Activated T-cell treated with anti-CD3 and anti-CD28 coated beads, Interleukin-2, amount 50 U/mL, for 4 hours (primary cell): ENCODE results near the gene SLC25A21. TPM values are rescaled to one million over a fixed set of nuclear protein-coding genes. Genes with fewer than 3 reads are reported as not detected.
"Not testable (repeated sequence)": the region's sequence is repeated elsewhere in the genome, so short reads cannot be mapped to it uniquely, and the experiment has no call there.

Source experiments
- ATAC-seq, 2 donors: fragments of 200-7000 bp; cut with Tn5 transposase; one replicate each; pipeline ENCODE4 v1.10.0; 2021
- DNase-seq: peaks from one replicate; pipeline ENCODE4 v3.0.0-alpha.2; 2020
- H3K27me3 Mint-ChIP-seq: one replicate; pipeline ENCODE4 v1.8.0; 2021; ENCODE audit warnings: low read depth, mixed read lengths
- H3K36me3 Mint-ChIP-seq: one replicate; pipeline ENCODE4 v1.8.0; 2022; ENCODE audit warnings: mixed read lengths; ENCODE audit not compliant: insufficient read depth
- H3K4me1 Mint-ChIP-seq: one replicate; pipeline ENCODE4 v1.8.0; 2021; ENCODE audit warnings: low read depth, mixed read lengths
- H3K4me3 Mint-ChIP-seq: one replicate; pipeline ENCODE4 v1.8.0; 2021; ENCODE audit warnings: mild to moderate bottlenecking, moderate library complexity, mixed read lengths
- H3K9me3 Mint-ChIP-seq: one replicate; pipeline ENCODE4 v1.8.0; 2021; ENCODE audit warnings: mixed read lengths
- total RNA-seq, 3 donors: library from RNA; stranded (reverse); gene quantifications; one replicate each; pipeline ENCODE4 v1.2.1, GENCODE V29; 2021

Gene SLC25A21
- total RNA-seq, 3 donors from 2014 or later: not detected

GRCh38 chr14:36702474-36702873 lies 469.9 kb downstream of the SLC25A21 start:
- DNase-seq (no peak), ATAC-seq (no peak)
- Mint-ChIP-seq H3K4me3 (no peak overlapping the region), H3K36me3 (no peaks in the 10 kb centered on the region), H3K27me3 (peaks cover 3% of the 10 kb centered on the region), H3K9me3 (peaks cover 5% of the 10 kb centered on the region), H3K4me1 (no peaks in the 10 kb centered on the region)

DNA sequence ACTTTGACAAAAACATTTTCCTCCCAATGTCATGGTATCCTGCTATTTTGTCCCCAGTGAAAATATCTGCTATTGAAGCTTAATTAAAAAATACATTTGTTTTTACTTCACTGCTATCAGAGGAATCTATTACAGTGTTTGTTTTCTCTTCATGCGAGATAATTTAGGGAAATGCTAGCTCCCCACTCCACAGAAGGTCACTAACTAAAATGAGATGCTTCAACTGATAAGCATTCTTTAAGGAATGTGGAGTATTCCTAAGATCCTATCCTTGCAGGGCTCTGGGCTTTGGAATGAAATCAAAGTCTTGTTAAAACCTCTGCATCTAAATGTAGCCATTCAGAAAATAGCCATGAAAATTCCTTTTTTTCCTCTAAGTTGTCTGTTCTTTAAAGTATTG lies 471.3 kb downstream of the SLC25A21 start:
- H3K27me3 Mint-ChIP-seq: peaks cover 3% of the 10 kb centered on the region
- no peak overlapping the region for H3K4me3 Mint-ChIP-seq
- DNase-seq (no peak), ATAC-seq (no peak)
- H3K36me3 Mint-ChIP-seq: no peaks in the 10 kb centered on the region
- peaks cover 5% of the 10 kb centered on the region for H3K9me3 Mint-ChIP-seq
- no peaks in the 10 kb centered on the region for H3K4me1 Mint-ChIP-seq

DNA sequence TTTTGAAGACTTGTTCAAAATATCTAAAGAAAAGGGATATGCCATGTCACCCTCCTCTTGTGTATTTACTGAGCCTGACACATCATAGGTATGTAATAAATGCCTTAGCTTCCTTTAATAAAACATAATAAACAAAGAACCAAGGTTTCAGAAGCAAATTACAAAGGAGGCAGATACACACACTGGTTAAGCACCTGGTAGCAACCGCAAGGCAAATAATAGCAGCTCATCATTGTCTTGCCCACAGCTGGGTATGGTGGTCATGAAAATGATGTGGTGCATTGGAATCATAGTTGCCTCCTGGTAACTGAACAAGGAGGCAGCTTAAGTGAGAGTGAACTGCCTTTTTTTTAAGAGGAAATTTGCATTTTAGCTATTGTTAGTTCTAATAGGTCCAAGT lies 471.8 kb downstream of the SLC25A21 start:
- DNase-seq: no peak
- no peak for ATAC-seq
- peaks cover 3% of the 10 kb centered on the region for H3K27me3 Mint-ChIP-seq
- no peaks in the 10 kb centered on the region for H3K4me1 Mint-ChIP-seq
- H3K36me3 Mint-ChIP-seq: no peaks in the 10 kb centered on the region
- peaks cover 5% of the 10 kb centered on the region for H3K9me3 Mint-ChIP-seq
- no peak overlapping the region for H3K4me3 Mint-ChIP-seq

GRCh38 chr14:36699420-36699819 lies 473.0 kb downstream of the SLC25A21 start:
- not testable (repeated sequence) for ATAC-seq

DNA sequence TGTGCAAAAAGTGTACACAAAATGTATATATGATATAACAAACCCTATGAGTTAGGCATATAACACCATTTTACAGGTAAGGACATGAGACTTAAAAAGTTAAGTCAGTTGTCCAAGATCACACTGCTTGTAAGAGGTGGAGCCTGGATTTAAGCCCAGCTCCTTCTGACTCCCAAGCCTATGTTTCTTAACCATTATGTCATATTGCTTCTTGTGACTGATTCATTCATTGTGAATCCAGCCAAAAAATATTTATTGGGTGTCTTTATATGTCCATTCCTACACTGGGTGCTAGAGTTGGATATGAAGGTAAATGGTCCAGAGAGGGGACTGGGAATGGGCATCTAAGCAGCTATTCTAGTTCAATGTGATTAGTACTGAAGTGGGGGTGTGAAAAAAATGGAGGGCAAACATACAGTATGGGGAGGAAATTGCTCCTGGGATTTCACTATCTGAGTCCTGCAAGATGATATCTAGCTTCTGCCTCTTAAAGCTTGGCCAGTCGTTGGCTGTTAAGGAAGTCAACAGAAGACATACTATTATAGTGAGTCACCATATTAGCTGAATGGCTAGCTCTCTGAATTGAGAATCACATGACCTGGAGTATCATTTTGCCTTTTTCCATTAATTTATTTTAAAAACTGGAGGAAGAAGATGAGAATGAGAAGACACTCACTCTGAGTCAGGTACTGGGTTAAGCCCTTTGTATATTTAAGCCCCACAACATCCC lies 481.9 kb downstream of the SLC25A21 start:
- no peak overlapping the region for H3K4me3 Mint-ChIP-seq
- H3K4me1 Mint-ChIP-seq: no peaks in the 10 kb centered on the region
- H3K27me3 Mint-ChIP-seq: peaks cover 4% of the 10 kb centered on the region
- H3K9me3 Mint-ChIP-seq: no peaks in the 10 kb centered on the region
- H3K36me3 Mint-ChIP-seq: no peaks in the 10 kb centered on the region
- DNase-seq: no peak
- no peak for ATAC-seq

More at GRCh38 chr14:36699420-36699819, 473.0 kb downstream of the SLC25A21 start:
- not testable (repeated sequence) for H3K9me3 Mint-ChIP-seq, H3K4me3 Mint-ChIP-seq, H3K4me1 Mint-ChIP-seq, H3K36me3 Mint-ChIP-seq, H3K27me3 Mint-ChIP-seq, DNase-seq

GRCh38 chr14:36684946-36685345 lies 487.5 kb downstream of the SLC25A21 start:
- H3K36me3 Mint-ChIP-seq: no peaks in the 10 kb centered on the region
- no peak overlapping the region for H3K4me3 Mint-ChIP-seq
- no peak for DNase-seq
- no peak for ATAC-seq
- H3K27me3 Mint-ChIP-seq: peaks cover 13% of the 10 kb centered on the region
- H3K9me3 Mint-ChIP-seq: no peaks in the 10 kb centered on the region
- H3K4me1 Mint-ChIP-seq: no peaks in the 10 kb centered on the region

GRCh38 chr14:36683083-36683724 lies 489.2 kb downstream of the SLC25A21 start:
- Mint-ChIP-seq H3K4me1 (no peaks in the 10 kb centered on the region), H3K9me3 (no peaks in the 10 kb centered on the region), H3K36me3 (no peaks in the 10 kb centered on the region), H3K27me3 (peaks cover 14% of the 10 kb centered on the region), H3K4me3 (no peak overlapping the region)
- ATAC-seq: no peak
- DNase-seq: no peak

DNA sequence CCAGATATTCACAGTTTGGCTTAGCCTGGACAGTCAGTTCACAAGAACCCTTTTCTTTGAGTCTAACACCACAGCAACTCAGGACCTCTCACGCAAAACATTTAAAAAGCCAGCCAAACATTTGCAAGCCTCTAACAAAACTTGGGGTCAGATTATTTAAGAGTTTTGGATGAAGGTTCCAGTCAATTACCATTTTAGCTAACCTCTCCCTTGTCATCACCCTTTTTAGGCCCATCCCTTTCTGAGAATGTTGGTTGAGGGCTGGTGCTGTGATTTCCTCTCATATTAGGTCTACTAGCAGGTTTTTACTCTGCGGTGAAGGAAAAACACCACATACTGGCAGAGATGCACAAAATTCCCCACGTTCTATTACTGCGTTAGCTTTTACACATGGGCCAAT lies 490.1 kb downstream of the SLC25A21 start:
- Mint-ChIP-seq H3K27me3 (peaks cover 19% of the 10 kb centered on the region), H3K4me1 (no peaks in the 10 kb centered on the region), H3K36me3 (no peaks in the 10 kb centered on the region), H3K9me3 (no peaks in the 10 kb centered on the region), H3K4me3 (no peak overlapping the region)
- ATAC-seq (no peak), DNase-seq (no peak)

DNA sequence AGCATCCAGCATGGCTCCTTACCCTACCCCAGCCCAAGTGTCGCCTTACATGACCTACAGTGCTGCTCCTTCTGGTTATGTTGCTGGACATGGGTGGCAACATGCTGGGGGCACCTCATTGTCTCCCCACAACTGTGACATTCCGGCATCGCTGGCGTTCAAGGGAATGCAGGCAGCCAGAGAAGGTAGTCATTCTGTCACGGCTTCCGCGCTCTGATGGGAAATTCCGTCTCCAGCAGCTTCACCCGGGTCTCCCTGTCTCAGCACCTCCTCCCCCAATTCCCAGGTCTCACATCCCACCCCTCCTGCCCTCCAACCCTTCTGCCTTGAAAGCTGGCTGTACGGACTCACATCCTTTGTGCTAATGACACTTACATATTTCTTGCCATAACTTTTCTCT lies 496.2 kb downstream of the SLC25A21 start:
- Mint-ChIP-seq H3K4me1 (no peaks in the 10 kb centered on the region), H3K4me3 (no peak overlapping the region), H3K9me3 (no peaks in the 10 kb centered on the region), H3K27me3 (peaks cover 19% of the 10 kb centered on the region), H3K36me3 (no peaks in the 10 kb centered on the region)
- no peak for DNase-seq
- no peak for ATAC-seq

GRCh38 chr14:36675581-36675980 lies 496.8 kb downstream of the SLC25A21 start:
- Mint-ChIP-seq H3K9me3 (no peaks in the 10 kb centered on the region), H3K4me3 (no peak overlapping the region), H3K36me3 (no peaks in the 10 kb centered on the region), H3K4me1 (no peaks in the 10 kb centered on the region), H3K27me3 (peaks cover 19% of the 10 kb centered on the region)
- DNase-seq (no peak), ATAC-seq (no peak)

DNA sequence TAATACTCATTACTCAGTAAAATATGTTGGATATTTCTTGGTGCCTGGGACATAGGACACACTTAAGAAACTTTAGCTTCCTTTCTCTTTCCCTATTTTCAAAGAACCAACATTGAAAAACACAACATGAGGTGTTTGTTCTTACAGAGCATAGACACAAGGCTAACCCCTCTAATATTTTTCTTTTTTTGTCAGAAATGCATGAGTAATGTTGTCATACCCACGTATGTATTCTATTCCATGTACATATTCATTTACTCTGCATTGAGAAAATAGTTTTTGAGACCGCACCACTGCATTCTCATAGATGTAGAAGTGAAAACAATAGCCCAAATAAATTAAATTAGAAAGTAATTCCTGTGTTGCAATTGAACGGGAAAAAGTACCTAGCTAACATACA lies 497.7 kb downstream of the SLC25A21 start:
- no peaks in the 10 kb centered on the region for H3K4me1 Mint-ChIP-seq
- H3K9me3 Mint-ChIP-seq: no peaks in the 10 kb centered on the region
- H3K27me3 Mint-ChIP-seq: peaks cover 19% of the 10 kb centered on the region
- no peaks in the 10 kb centered on the region for H3K36me3 Mint-ChIP-seq
- no peak overlapping the region for H3K4me3 Mint-ChIP-seq
- no peak for ATAC-seq
- no peak for DNase-seq

GRCh38 chr14:36672095-36672494 lies 500.3 kb downstream of the SLC25A21 start:
- Mint-ChIP-seq H3K27me3 (peaks cover 16% of the 10 kb centered on the region), H3K4me1 (no peaks in the 10 kb centered on the region), H3K36me3 (no peaks in the 10 kb centered on the region), H3K4me3 (no peak overlapping the region), H3K9me3 (peaks cover 3% of the 10 kb centered on the region)
- DNase-seq (no peak), ATAC-seq (no peak)

DNA sequence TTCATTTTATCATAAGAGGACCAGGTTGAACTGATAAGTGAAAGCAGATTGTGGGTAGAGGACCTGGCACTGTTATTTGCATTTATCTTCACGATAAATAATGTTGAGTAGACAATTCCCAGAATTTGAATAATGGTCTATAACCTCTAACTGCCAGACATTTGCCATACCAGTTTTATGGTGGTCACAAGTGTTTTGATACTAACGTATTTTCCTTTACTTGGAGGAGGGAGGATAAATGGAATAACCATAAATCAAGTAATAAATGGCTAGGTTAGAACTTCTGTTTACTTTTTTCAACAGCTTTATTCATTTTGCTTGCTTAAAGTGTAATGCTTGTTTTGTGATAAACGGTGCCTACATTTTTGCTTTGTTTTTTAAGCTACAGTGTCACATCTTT lies 501.3 kb downstream of the SLC25A21 start:
- Mint-ChIP-seq H3K27me3 (peaks cover 17% of the 10 kb centered on the region), H3K4me3 (no peak overlapping the region), H3K36me3 (no peaks in the 10 kb centered on the region), H3K9me3 (peaks cover 3% of the 10 kb centered on the region), H3K4me1 (no peaks in the 10 kb centered on the region)
- ATAC-seq (no peak), DNase-seq (no peak)

GRCh38 chr14:36667679-36668078 lies 504.7 kb downstream of the SLC25A21 start:
- Mint-ChIP-seq H3K36me3 (no peaks in the 10 kb centered on the region), H3K4me1 (peaks cover 13% of the 10 kb centered on the region), H3K4me3 (no peak overlapping the region), H3K27me3 (peaks cover 51% of the 10 kb centered on the region), H3K9me3 (peaks cover 3% of the 10 kb centered on the region)
- DNase-seq: no peak
- no peak for ATAC-seq
